ENCODE results near the gene DOCK1.

Gene DOCK1

GRCh38 chr10:126949161-126949503 is 43.9 kb downstream of the DOCK1 start:
- TF ChIP-seq, protein P1, sequence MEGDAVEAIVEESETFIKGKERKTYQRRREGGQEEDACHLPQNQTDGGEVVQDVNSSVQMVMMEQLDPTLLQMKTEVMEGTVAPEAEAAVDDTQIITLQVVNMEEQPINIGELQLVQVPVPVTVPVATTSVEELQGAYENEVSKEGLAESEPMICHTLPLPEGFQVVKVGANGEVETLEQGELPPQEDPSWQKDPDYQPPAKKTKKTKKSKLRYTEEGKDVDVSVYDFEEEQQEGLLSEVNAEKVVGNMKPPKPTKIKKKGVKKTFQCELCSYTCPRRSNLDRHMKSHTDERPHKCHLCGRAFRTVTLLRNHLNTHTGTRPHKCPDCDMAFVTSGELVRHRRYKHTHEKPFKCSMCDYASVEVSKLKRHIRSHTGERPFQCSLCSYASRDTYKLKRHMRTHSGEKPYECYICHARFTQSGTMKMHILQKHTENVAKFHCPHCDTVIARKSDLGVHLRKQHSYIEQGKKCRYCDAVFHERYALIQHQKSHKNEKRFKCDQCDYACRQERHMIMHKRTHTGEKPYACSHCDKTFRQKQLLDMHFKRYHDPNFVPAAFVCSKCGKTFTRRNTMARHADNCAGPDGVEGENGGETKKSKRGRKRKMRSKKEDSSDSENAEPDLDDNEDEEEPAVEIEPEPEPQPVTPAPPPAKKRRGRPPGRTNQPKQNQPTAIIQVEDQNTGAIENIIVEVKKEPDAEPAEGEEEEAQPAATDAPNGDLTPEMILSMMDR (IDR thresholded peaks at IDR 0.05; ENCODE audit: low read length, missing control alignments), result no peak
- H3K4me3 ChIP-seq (replicated peaks; ENCODE audit: low read depth, low read length), result no peak overlapping the region
- no peak for DNase-seq (ENCODE audit: low read depth)

DNA sequence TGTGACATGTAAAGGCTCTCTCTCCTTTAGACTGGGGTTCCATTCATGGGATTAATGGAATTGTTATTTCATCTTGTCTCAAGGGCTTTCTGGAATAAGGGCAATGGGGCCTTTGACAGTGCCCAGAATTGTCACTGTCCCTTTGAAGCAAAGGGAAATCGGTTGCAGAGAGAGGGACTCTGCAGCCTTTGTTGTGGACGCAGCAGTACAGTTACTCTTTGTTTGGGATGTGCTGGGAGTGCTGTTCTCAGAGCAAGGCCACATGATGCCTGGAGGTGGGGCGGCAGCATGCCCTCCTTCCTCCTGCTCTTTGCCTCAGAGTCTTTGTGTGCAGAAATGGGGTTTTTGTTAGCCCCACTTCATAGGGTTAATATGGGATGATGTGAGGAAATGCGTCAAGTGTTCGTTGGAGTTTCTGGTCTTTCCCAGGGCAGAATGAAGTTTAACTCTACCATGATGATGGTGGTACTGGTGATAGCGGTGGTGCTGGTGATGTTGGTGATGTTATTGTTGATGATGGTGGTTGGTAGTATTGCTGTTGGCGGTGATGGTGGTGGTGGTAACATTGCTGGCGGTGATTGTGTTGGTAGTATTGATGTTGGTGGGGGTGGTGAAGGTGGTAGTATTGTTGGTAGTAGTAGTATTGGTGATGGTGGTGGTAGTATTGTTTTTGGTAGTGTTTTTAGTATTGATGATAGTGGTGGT is 45.3 kb downstream of the DOCK1 start:
- TF ChIP-seq, protein P1 (IDR thresholded peaks at IDR 0.05; ENCODE audit: low read length, missing control alignments), result no peak
- no peak for DNase-seq (ENCODE audit: low read depth)
- no peak overlapping the region for H3K4me3 ChIP-seq (replicated peaks; ENCODE audit: low read depth, low read length)

- H3K4me3 ChIP-seq (replicated peaks; ENCODE audit: low read depth, low read length), result no peak overlapping the region
- DNase-seq (ENCODE audit: low read depth), result no peak
Measured at GRCh38 chr10:126953886-126954285, 48.7 kb downstream of the DOCK1 start.

DNA sequence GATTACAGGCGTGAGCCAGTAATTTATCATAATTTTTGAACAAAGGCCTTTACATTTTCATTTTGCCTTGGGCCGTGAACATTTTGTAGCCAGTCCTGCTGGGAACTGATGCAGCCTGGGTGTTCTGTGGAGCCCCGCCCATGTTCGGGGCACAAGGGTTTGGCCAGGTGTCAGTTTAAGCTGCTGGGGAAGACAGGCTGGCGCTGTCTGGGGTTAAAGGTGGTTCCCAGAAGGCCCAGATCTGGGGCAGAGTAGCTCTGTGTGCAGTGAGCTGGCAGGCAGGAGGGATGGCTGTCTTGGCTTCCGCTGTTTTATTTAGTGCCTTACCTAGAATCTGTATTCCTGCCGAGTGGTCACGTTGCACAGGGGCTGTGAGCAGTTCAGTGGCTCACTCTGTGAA is 50.2 kb downstream of the DOCK1 start:
- TF ChIP-seq, protein P1 (IDR thresholded peaks at IDR 0.05; ENCODE audit: low read length, missing control alignments), result no peak
- DNase-seq (ENCODE audit: low read depth), result no peak
- H3K4me3 ChIP-seq (replicated peaks; ENCODE audit: low read depth, low read length), result no peak overlapping the region

More at GRCh38 chr10:126953886-126954285, 48.7 kb downstream of the DOCK1 start:
- TF ChIP-seq, protein P1 (IDR thresholded peaks at IDR 0.05; ENCODE audit: low read length, missing control alignments), result no peak

DNA sequence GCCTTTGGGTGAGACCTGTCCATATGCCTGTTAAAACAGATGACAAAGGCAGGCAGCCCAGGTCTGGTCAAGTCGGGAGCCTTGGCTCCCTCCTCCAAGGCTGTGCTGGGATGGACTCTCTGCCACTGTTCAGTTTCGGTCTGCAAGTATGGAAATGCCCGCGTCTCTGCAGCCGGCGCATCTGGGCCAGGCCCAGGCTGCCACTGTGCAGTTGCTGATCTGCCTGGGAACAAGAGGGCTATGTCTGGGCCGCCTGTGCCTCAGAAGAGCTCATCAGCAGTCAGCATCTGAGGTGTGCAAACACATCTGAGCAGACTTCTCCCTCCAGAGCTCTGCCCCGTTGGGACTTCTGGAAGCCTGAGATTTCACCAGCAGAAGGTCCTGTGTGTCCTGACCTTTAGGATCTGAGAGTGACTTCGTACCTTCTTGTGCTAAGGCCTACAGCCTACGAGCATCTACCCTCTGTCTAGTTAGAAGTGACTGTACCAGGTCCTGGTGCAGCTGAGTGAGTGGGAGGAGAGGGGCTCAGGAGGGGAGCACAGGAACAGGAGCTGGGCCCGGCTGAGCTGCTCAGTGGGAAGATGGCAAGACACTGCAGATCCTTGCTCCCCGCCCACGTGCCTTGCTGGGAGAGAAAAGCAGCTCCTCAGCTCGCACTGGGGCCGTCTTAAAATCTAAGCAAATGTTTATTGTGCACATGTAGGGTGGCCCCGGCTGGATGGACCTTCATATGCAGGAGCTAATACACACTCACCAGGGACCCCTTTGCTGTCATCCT is 50.9 kb downstream of the DOCK1 start:
- DNase-seq (ENCODE audit: low read depth), result no peak
- TF ChIP-seq, protein P1 (IDR thresholded peaks at IDR 0.05; ENCODE audit: low read length, missing control alignments), result no peak
- no peak overlapping the region for H3K4me3 ChIP-seq (replicated peaks; ENCODE audit: low read depth, low read length)

- TF ChIP-seq, protein P1 (IDR thresholded peaks at IDR 0.05; ENCODE audit: low read length, missing control alignments), result no peak
- no peak for DNase-seq (ENCODE audit: low read depth)
- no peak overlapping the region for H3K4me3 ChIP-seq (replicated peaks; ENCODE audit: low read depth, low read length)
Measured at GRCh38 chr10:126956712-126957108, 51.5 kb downstream of the DOCK1 start.

Data from fibroblast of pulmonary artery (primary cell).